Medulla oblongata (tissue), 1 donor: ENCODE data around the gene LCN10.
"Not testable (repeated sequence)": the region's sequence is repeated elsewhere in the genome, so short reads cannot be mapped to it uniquely, and the experiment has no call there.

Experiments used
- DNase-seq: peaks from one replicate; pipeline ENCODE4 v3.0.0-alpha.2; 2015; ENCODE audit errors: extremely low spot score

The LCN10 gene

DNA sequence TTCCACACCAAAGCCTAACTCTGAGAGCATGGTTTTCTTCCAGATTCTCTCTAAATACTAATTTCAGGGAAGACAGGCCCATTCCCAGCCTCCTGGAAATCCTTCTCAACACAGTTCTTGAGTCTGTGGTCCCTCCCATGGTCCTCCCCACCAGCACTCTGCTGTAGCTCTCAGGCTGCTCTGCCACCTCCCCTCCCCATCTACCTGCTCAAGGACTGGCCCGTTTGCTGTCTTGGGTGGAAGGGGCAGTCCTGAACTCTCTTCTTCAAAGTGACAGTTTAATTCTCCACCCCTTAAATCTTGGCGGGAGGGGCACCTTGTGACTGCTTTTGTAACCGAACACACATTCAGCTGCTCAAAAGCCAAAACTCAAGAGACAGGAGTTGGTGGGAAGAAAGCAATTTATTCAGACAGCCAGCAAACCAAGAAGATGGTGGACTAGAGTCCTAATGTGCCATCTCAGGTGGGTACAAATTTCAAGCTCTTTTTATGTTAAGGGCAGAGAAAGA, 29.2 kb upstream of the LCN10 start:
- DNase-seq: no peak

DNA sequence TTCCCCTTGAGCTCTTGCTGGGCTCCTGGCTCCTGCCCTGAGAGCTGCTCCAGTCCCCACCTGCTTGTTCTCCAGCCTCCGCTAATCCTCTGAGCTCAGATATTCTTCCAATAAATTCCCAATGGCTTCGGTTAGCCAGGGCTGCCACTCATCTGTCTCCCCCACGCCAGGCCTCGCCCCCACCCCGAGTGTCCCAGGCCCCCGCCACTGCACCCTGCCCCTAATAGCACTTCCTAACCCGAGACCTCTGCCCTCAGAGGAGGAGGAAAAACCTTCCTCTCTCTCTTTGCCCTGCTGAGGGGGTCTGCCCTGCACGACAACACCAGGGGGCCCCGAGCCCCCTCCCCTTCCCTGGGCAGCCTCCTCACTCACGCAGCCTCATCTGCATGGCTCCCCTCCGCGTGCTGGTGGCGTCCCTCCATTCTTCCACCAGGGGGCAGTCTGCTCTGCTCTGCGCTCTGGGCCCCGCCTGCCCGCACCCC, 27.0 kb upstream of the LCN10 start:
- peak; percentile 34 for DNase-seq

DNA sequence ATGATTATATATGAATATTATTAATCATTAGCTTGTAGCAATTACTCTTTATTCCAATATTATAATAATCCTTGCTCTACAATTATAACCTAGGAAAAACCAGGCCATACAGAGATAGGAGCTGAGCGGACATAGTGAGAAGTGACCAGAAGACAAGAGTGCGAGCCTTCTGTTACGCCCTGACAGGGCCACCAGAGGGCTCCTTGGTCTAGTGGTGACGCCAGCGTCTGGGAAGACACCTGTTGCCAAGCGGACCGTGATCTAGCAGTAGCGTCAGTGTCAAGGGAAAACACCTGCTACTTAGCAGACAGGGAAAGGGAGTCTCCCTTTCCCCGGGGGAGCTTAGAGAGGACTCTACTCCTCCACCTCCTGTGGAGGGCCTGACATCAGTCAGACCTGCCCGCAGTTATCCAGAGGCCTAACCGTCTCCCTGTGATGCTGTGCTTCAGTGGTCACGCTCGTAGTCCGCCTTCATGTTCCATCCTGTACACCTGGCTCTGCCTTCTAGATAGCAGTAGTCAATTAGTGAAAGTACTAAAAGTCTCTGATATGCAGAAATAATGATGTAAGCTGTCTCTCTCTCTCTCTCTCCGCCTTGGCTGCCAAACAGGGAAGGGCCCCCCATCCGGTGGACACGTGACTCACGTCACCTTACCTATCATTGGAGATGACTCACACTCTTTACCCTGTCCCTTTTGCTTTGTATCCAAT, 23.8 kb upstream of the LCN10 start:
- peak; percentile 54 for DNase-seq

DNA sequence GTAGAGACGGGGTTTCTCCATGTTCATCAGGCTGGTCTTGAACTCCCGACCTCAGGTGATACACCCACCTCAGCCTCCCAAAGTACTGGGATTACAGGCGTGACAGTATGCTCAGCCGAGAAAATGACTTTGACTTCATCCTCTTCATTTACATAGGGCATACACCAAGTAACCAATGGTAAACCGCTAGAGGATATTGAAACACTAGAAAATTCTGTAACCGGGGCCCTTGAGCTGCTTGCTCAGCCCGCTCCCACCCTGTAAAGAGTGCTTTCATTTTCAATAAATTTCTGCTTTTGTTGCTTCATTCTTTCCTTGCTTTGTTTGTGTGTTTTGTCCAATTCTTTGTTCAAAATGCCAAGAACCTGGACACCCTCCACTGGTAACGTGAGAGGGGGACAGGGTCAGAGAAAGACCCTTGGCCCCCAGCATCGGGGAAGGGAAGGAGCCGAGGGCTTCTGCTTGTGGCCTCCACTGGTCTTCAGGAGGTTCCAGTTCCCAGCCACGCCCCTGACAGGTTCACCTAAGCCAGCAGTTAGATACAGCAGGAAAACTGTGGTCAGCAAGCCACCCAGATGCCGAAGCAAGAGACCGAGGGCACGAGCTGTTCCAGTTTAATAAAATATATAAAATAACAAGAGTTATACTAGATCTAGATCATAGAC, 23.1 kb upstream of the LCN10 start:
- DNase-seq: not testable (repeated sequence)

DNA sequence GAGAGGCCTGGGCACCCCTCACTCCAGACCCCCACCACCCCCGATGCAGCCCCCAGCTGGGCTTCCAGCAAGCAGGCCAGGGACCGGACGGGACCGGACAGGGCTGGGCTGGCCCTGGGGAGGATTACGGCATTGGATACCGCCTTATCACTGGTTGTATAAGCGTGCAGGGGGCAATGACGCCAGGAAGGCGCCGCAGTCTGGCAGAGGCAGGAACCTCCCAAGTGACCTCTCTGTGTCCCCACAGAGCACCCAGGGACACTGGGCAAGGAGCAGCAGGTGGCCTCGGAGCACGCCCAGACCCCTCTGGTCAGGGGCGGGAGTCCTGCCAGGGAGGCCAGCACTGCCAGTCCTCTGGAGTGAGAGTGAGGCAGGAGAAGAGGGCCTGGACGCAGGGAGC, 22.3 kb upstream of the LCN10 start:
- DNase-seq: no peak

DNA sequence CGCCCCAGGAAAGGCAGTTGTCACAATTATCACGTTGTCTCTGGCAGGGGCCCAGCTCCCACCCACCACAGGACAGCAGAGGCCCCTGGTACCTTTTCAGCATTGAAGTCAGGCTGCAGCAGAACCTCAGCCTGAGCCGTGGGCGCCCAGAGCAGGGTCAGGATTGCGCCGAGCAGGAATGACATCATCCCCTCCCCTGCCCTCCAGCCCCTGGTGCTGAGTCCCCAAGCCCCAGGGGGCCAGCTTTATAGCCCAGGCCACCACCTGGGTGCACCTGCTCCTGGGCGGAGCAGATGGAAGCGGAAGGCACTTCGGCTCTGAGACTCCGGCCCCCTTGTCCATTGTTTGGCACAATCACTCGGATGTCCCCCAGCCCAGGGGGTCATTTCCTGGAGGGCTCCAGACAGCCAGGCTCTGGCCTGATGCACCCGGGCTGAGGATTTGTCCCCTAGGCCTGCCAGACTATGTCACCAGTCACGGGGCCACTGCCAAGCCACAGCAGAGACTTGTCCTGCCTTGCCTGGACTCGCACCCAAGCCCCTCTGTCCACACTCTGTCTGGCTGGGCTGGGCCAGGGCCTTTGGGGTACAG, 21.7 kb upstream of the LCN10 start, which contains the start of gene LCN15:
Gene LCN15, minus strand, starts transcription at position 218 of the 591 bp plus-strand sequence. Its CDS starts 30 bp downstream, at position 188.
- DNase-seq: no peak

DNA sequence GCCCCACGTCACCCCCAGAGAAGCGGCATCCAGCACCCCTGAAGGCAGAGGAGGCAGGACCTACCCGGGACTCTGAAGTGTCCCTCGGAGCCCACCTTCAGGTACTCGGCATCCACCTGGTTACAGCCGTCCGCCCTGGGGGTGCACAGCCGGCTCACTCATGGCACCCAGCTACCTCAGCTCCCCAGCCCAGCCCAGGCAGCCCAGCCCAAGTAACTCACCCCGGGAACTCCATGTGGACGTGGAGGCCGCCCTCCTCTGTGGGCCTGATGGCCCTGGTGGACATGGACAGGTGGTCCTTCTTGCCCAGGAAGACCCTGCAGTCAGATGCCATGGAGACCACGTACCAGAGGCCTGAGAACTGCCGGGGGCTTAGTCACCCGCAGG, 20.9 kb upstream of the LCN10 start:
- DNase-seq: no peak

DNA sequence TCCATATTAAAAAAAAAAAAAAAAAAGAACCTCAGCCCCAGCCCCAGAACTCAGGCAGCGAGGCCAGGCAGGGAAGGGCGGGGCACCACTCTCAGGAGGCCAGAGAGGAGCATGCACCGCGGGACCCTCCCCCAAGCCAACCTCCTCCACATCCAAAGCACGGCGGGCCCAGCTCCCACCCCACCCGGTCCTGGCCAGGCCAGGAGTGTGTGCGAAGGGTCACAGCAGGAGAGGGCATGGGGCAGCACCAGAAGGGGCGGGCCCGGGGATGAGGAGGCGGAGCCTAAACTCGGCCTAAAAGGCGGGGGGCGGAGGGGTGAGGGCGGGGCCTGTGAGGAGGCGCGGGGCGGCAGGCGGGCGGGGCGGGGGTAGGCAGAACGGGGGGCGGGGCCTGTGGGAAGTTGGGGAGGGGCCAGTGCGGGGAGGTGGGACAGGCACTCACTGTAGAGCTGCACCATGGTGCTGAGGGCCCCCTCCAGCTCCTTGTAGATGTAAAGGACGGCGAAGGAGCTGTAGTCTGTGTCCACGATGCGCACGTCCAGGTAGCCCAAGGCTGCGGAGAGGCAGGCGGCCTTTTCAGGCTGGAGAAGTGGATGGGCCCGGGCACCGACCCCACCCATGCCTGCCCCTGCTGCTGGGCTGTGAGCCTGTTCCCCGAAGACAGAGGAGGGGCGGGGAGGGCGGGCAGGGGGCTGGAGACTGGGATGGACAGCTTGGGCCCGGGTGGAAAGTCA, 20.3 kb upstream of the LCN10 start:
- DNase-seq: no peak

DNA sequence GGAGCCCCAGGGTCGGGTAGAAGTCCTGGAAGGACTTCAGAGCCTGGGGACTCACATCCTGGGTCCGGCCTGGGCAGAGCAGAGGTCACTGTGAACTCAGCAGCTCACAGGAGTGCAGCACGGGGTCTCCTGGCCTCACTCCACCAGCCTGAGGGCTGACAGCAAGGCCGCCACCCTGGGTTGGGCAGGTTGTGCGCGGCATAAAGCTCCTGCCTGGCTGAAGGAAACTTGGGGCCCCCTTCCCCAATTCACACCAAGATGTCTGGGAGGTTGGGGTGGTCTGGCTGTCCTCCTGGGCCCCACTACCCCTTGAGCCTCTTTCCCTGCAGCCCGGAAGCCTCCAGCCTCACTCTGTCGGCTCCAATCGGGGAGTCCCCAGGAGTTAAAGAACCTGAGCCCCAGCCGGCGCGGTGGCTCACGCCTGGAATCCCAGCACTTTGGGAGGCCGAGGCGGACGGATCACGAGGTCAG, 19.5 kb upstream of the LCN10 start:
- DNase-seq: no peak

DNA sequence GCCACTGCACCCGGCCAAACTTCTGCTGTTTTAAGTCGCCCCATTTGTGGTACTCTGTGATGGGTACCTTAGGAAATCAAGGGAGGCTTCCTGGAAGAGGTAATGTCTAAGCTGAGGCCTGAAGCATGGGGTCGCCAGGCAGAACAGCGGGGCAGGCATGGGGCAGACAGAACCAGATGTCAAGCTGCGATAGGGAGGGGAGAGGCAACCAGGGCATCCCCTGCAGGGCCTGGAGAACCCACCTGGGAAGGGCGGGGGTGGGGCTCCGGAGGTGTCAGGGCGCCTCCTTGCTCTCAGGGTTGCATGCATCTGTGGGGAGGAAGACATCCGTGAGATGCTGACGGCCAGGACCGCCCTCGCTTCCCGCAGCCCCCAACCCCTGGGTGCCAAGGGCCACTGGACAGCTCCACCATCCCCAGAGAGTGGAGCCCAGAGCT, 18.8 kb upstream of the LCN10 start:
- no peak for DNase-seq

DNA sequence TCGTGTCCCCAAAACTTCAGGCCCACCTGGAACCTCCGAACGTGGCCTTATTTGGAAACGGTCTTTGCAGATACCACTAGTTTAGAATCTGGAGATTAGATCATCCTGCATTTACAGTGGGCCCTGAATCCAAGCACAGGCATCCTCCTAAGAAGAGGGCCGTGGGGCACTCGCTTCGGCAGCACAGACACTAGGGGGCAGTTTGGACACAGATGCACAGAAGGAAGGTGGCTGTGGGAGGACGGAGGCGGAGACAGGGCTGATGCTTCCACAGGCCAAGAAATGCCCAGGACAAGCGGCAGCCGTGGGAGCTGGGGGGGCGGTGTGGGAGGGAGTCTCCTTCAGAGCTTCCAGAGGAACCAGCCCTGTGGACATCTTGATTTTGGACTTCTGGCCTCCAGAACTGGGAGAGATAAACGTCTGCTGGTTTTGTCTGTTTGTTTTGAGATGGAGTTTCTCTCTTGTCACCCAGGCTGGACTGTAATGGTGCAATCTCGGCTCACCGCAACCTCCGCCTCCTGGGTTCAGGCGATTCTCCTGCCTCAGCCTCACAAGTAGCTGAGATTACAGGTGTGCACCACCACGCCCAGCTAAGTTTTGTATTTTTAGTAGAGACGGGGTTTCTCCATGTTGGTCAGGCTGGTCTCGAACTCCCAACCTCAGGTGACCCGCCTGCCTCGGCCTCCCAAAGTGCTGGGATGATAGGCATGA, 18.2 kb upstream of the LCN10 start:
- peak; percentile 48 for DNase-seq

DNA sequence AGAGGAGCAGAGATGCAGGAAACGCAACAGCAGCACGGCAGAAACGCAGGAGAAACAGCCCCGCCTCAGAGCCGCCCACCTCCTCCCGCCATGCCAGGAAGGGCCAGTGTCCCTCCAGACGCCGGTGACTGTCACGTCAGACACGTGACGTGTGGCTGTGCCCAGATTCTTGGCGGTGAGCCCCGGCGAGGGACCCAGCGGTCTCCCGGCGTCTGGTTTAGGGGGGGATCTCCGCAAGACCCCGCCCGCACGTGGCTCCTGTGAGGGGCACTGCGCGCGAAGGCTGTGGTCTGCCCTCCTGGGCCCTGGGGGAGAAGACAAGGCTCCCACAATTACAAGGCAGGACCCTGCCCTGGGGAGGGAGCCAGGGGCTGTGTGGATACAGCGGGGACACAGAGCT, 17.7 kb upstream of the LCN10 start:
- no peak for DNase-seq

DNA sequence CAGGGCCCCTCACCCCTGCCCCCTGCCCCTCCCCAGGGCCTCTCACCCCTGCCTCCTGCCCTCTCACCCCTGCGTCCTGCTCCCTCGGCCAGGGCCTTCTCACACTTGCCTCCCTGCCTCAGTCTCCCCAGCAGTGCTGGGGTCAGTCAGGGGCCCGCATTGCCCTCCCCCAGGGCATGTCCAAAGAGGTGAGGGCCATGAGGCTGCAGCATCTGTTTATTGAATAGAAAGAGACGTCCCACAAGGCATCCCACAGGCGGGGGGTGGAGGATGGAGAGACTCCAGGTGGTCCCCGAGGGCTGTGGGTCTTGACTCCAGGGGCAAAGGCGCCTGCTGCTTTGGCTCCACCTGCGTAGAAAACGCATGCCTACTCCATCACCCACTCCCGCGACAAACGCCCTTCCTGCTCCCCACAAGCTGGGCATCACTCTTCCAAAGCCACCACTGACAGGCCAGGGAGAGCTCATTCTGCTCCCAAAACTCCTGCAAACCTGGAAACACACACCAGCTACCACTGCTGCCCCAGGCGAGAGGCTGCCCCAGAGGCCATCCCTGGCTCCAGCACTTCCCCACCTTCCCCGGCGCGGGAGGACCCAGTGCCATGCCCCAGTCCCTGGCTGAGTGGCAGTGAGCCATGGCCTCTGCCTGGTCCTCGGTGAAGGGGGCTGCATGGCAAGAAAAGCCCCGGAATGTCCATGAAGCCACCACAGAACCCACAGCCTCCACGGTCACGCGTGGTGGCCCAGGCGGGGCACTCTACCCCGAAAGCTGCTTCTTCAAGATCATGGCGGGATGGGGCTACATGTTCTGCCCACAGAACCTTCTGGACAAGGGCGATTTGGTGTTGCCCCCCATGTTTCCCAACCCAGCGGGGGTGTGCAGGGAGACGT, 16.9 kb upstream of the LCN10 start:
- no peak for DNase-seq

DNA sequence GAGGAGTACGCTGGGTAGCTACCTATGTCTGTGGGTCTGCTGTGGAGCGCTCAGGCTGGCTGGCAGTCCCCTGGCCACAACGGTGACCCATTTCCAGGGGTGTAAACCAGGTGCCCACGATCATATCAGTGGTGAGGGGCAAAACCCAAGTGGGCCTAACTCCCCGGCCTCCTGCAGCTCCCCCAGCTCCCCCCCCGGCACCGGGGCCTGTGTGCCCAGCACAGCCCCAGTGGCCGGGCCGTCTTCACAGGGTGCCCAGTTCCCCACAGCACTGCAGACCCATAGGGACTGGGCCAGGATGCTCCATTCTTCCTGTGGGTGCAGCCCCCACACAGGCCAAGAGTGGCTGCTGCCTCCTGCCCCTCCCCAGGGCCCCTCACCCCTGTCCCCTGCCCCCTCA, 16.3 kb upstream of the LCN10 start:
- no peak for DNase-seq

DNA sequence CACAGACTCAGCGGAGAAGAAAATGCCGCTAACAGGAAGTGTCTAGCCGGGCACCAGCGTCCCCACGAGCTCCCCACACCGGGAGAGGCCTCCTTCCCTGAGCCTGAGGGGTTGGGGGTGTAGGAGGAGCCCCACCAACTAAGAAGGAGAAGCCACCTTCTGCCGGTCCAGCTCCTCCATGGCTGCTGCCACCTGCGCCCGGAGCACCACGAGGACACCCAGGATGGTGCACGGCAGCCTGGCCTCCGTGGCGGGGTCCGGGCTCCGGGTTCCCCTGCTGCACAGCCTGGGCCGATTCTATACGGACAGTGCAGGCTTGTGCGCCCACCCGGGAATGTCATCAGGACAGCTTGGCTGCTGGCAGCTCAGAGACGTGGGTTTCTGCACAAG, 15.0 kb upstream of the LCN10 start:
- no peak for DNase-seq

DNA sequence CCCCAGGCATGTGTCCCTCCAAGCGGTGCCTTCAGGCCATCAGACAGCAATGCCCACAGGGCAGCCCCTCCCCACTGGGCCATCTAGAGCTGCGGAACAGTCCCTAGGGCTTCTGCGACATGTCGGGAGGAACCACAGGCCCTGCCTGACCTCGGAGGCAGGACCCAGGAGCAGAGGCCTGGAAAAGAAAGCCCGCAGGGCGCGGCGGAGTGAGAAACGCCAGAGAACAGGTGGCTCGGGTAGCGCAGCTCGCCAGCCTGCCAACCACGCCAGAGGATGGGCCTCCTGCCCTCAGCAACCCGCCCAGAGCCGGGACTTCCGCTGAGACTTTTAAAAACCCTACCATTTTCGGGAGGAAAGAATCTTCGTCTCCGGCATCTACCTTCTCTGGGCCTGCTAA, 14.6 kb upstream of the LCN10 start:
- DNase-seq: no peak

DNA sequence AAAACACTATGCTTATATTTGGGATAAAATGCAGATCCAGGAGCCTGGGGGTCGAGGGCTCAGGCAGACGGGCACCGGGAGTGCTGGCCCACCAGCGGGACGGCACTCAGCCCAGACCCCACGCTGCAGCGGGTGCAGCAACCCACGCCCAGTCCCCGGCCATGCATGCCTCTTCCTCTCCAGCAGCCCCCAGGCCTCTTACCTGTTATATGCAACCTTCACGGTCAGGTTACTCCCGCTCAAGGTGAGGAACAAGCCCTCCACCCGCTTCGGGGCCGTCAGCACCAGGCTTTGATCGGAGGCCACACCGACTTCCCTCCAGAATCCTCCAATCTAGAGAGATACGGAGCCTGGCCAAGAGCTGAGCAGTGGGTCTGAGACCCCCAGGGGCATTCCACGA, 14.1 kb upstream of the LCN10 start:
- no peak for DNase-seq

DNA sequence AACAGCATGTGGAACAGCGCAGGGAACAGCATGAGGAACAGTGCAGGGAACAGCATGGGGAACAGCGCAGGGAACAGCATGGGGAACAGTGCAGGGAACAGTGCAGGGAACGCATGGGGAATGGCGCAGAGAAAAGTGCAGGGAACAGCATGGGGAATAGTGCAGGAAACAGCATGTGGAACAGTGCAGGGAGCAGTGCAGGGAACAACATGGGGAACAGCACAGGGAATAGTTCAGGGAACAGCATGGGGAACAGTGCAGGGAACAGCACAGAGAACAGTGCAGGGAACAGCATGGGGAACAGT, 13.3 kb upstream of the LCN10 start:
- no peak for DNase-seq

DNA sequence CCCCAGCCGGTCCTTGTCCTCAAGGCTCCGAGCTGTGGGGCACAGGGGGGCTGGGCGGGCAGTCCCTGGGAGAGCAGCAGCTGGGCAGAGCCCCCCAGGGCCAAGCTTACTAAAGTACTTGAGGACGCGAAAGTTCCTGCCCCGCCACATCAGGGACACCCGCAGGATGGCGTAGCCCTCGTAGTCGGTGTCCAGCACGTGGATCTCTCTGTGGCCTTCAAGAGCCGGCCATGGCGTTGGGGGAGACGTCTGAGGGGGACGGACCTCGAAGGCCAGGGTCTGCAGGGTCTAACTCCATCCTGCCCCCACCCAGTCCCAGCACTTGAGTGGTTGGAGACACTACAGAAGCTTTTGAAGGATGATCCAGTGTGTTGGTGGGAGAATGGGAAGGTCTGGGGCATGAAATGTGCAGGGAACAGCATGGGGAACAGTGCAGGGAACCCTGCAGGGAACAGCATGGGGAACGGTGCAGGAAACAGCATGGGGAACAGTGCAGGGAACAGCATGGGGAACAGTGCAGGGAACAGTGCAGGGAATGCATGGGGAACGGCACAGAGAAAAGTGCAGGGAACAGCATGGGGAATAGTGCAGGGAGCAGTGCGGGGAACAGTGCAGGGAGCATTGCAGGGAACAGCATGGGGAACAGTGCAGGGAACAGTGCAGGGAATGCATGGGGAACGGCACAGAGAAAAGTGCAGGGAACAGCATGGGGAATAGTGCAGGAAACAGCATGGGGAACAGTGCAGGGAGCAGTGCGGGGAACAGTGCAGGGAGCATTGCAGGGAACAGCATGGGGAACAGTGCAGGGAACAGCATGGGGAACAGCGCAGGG, 12.8 kb upstream of the LCN10 start:
- not testable (repeated sequence) for DNase-seq
